RWPE2 (cell line): Measurements from ENCODE around the gene BPIFB4.

Source experiments
- ATAC-seq: fragments of 200-7000 bp; cut with Tn5 transposase; 3 replicates; pipeline ENCODE4 v1.9.1; 2021; ENCODE audit warnings: low read depth
- DNase-seq: peaks from one replicate; pipeline ENCODE4 v3.0.0-alpha.2; 2020; ENCODE audit warnings: low spot score
- H3K27ac ChIP-seq: fragments of 450-650 bp; 2 replicates; pipeline ENCODE4 v1.5.1; 2017; ENCODE audit warnings: mild to moderate bottlenecking; ENCODE audit not compliant: poor library complexity, severe bottlenecking
- H3K27me3 ChIP-seq: fragments of 250-450 bp; sonication (Bioruptor Pico); 2 replicates; pipeline ENCODE4 v1.5.1; 2021; ENCODE audit warnings: mild to moderate bottlenecking, moderate library complexity; ENCODE audit not compliant: insufficient read depth, poor library complexity, severe bottlenecking
- H3K36me3 ChIP-seq: fragments of 250-450 bp; sonication (Bioruptor Pico); 2 replicates; pipeline ENCODE4 v1.5.1; 2020; ENCODE audit warnings: low read depth, mild to moderate bottlenecking, moderate library complexity
- H3K4me1 ChIP-seq: fragments of 250-450 bp; sonication (Bioruptor Pico); 2 replicates; pipeline ENCODE4 v1.5.1; 2021; ENCODE audit warnings: mild to moderate bottlenecking, moderate library complexity; ENCODE audit not compliant: insufficient read depth, poor library complexity, severe bottlenecking
- H3K4me3 ChIP-seq: fragments of 250-450 bp; sonication (Bioruptor Pico); 2 replicates; pipeline ENCODE4 v1.5.1; 2021; ENCODE audit warnings: mild to moderate bottlenecking, moderate library complexity; ENCODE audit not compliant: severe bottlenecking
- H3K9me3 ChIP-seq: fragments of 250-450 bp; sonication (Bioruptor Pico); 2 replicates; pipeline ENCODE4 v1.5.1; 2021; ENCODE audit warnings: mild to moderate bottlenecking, moderate library complexity; ENCODE audit not compliant: severe bottlenecking
- TF ChIP-seq, protein P1 (sequence below): fragments of 450-650 bp; IDR thresholded peaks from one replicate; pipeline ENCODE4 v1.5.1; 2017; ENCODE audit warnings: mild to moderate bottlenecking, moderate library complexity; ENCODE audit not compliant: poor library complexity, severe bottlenecking

BPIFB4 gene

DNA sequence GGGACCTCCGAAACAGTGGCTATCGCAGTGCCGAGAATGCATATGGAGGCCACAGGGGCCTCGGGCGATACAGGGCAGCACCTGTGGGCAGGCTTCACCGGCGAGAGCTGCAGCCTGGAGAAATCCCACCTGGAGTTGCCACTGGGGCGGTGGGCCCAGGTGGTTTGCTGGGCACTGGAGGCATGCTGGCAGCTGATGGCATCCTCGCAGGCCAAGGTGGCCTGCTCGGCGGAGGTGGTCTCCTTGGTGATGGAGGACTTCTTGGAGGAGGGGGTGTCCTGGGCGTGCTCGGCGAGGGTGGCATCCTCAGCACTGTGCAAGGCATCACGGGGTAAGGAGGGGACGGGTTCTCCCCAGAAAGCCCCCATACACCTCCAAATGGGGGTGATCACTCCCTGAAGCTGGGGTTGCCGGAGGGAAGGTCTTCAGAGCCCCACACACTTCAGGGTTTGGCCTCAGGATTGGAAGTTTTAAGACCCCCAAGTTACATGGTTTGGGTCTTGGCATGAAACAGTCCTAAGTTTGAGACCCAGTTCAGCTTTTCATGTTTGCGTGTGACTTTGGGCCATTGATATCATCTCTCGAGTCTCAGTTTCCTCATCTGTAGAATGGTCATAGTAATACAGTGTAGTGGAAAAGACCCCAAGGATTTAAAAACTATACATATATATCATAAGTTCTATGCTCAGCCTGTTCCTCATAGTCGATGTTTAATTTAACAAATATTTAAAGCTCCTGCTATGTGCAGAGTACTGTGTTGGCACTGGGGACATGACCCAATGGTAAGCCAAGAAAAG, 4.3 kb downstream of the BPIFB4 start:
- Histone ChIP-seq H3K9me3 (no peaks in the 10 kb centered on the region), H3K36me3 (no peaks in the 10 kb centered on the region), H3K4me1 (no peaks in the 10 kb centered on the region), H3K4me3 (no peak overlapping the region), H3K27ac (no peak overlapping the region), H3K27me3 (no peaks in the 10 kb centered on the region)
- DNase-seq (no peak), ATAC-seq (no peak)
- TF ChIP-seq, protein P1, sequence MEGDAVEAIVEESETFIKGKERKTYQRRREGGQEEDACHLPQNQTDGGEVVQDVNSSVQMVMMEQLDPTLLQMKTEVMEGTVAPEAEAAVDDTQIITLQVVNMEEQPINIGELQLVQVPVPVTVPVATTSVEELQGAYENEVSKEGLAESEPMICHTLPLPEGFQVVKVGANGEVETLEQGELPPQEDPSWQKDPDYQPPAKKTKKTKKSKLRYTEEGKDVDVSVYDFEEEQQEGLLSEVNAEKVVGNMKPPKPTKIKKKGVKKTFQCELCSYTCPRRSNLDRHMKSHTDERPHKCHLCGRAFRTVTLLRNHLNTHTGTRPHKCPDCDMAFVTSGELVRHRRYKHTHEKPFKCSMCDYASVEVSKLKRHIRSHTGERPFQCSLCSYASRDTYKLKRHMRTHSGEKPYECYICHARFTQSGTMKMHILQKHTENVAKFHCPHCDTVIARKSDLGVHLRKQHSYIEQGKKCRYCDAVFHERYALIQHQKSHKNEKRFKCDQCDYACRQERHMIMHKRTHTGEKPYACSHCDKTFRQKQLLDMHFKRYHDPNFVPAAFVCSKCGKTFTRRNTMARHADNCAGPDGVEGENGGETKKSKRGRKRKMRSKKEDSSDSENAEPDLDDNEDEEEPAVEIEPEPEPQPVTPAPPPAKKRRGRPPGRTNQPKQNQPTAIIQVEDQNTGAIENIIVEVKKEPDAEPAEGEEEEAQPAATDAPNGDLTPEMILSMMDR, result no peak

DNA sequence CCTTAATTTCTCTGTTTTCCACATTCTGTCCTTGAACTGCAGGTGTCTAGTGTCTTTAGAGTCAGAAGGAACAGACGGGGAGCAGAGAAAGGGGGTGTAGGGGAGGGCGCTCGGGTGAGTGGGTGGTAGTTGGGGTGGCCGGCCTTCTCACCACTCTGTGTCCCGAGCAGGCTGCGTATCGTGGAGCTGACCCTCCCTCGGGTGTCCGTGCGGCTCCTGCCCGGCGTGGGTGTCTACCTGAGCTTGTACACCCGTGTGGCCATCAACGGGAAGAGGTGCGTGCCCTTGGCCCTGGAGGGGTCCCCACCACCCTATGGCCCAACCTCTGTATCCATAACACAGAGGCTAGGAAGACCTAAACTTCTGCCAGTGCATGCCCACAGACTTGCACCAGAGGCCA, 5.3 kb downstream of the BPIFB4 start:
- TF ChIP-seq, protein P1, result no peak
- no peak for DNase-seq

DNA sequence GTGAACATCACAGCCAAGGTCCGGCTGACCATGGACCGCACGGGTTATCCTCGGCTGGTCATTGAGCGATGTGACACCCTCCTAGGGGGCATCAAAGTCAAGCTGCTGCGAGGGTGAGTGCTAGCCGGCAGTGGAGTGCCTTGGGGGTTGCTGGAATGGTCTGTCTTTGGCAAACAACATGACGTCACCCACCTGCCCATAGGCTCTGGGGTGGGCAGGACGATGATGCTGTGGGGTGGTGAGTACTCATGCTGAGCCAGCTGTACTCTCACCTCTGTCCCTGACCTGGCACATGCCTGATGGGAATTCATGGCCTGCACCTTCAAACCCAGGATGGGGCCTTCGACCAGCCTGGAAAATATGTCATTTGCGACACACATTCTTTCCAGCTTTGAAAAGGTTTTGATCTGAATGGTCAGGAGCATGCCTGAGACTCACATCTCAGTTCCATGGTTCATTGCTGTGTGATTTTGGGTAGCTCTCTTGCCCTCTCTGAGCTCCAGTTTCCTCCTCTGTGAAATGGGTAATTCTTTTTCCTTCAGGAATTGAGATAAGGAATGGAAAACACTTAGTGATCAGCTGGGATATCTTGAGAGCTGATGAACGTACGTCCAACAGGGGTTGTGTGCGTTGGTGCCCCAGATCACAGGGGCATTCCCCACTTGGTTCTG, 6.7 kb downstream of the BPIFB4 start:
- TF ChIP-seq, protein P1, result no peak
- ATAC-seq (peak; percentile 10; the same call in 2 of the 3 replicates), DNase-seq (no peak)

More for the DNA sequence above, 5.3 kb downstream of the BPIFB4 start:
- no peaks in the 10 kb centered on the region for H3K4me1 ChIP-seq
- no peaks in the 10 kb centered on the region for H3K27me3 ChIP-seq
- no peak for ATAC-seq
- no peaks in the 10 kb centered on the region for H3K36me3 ChIP-seq
- H3K27ac ChIP-seq, result no peak overlapping the region
- no peak overlapping the region for H3K4me3 ChIP-seq
- H3K9me3 ChIP-seq, result no peaks in the 10 kb centered on the region

DNA sequence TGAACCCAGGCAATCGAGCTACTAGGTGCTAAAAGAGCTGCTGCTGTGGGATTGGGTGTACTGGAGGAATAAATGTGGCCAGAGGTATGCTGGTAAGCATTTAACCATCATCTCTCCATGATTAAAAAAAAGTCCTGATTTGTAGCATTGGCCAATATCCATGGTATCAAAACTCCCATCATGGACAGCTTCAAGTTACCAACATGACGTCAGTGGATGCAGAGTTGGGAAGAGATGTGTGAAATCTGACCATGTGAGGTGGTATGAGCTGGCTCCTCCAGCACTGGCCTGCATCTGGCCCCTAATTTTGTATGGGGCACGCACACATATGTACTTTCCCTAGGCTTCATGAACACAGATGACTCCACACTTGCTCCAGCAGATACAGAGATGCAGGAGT, 11.7 kb downstream of the BPIFB4 start:
- TF ChIP-seq, protein P1, result no peak
- no peak for DNase-seq
- no peaks in the 10 kb centered on the region for H3K36me3 ChIP-seq
- H3K9me3 ChIP-seq, result no peaks in the 10 kb centered on the region
- no peak overlapping the region for H3K27ac ChIP-seq
- no peak for ATAC-seq
- H3K4me3 ChIP-seq, result no peak overlapping the region
- H3K4me1 ChIP-seq, result no peaks in the 10 kb centered on the region
- no peaks in the 10 kb centered on the region for H3K27me3 ChIP-seq

More for the DNA sequence above, 6.7 kb downstream of the BPIFB4 start:
- Histone ChIP-seq H3K9me3 (no peaks in the 10 kb centered on the region), H3K27me3 (no peaks in the 10 kb centered on the region), H3K27ac (no peak overlapping the region), H3K4me1 (no peaks in the 10 kb centered on the region), H3K4me3 (no peak overlapping the region), H3K36me3 (no peaks in the 10 kb centered on the region)
